Parathyroid adenoma (tissue), 2 donors: ENCODE results near the gene FGD2.

ENCODE experiments used
- H2AFZ ChIP-seq: fragments of 300-600 bp; sonication (generic); one replicate; pipeline ENCODE4 v1.7.0; 2017; ENCODE audit warnings: antibody characterized with exemption, mild to moderate bottlenecking
- H3K27ac ChIP-seq: fragments of 300-600 bp; sonication (generic); one replicate; pipeline ENCODE4 v1.7.0; 2017
- H3K27me3 ChIP-seq: fragments of 300-600 bp; sonication (generic); one replicate; pipeline ENCODE4 v1.7.0; 2017; ENCODE audit warnings: low read length; ENCODE audit not compliant: control insufficient read depth, insufficient read depth
- H3K36me3 ChIP-seq: fragments of 300-600 bp; sonication (generic); one replicate; pipeline ENCODE4 v1.7.0; 2017; ENCODE audit warnings: low read length; ENCODE audit not compliant: control insufficient read depth, insufficient read depth
- H3K4me1 ChIP-seq: fragments of 300-600 bp; sonication (generic); one replicate; pipeline ENCODE4 v1.7.0; 2017; ENCODE audit warnings: control low read depth
- H3K4me2 ChIP-seq: fragments of 300-600 bp; sonication (generic); one replicate; pipeline ENCODE4 v1.7.0; 2017; ENCODE audit warnings: low read length
- H3K4me3 ChIP-seq: fragments of 300-600 bp; sonication (generic); one replicate; pipeline ENCODE4 v1.7.0; 2017; ENCODE audit warnings: low read depth, low read length
- H3K79me2 ChIP-seq: fragments of 300-600 bp; sonication (generic); one replicate; pipeline ENCODE4 v1.7.0; 2017; ENCODE audit warnings: control low read depth
- H3K9ac ChIP-seq: fragments of 300-600 bp; sonication (generic); one replicate; pipeline ENCODE4 v1.7.0; 2017; ENCODE audit warnings: mild to moderate bottlenecking
- H3K9me3 ChIP-seq: fragments of 300-600 bp; sonication (generic); one replicate; pipeline ENCODE4 v1.7.0; 2017; ENCODE audit warnings: low read length; ENCODE audit not compliant: control insufficient read depth
- CTCF ChIP-seq: fragments of 300-600 bp; sonication (generic); IDR thresholded peaks from one replicate; pipeline ENCODE4 v1.7.0; 2017; ENCODE audit warnings: antibody characterized with exemption, mild to moderate bottlenecking
- donor health status: primary hyperparathyroidism.

The FGD2 gene

DNA sequence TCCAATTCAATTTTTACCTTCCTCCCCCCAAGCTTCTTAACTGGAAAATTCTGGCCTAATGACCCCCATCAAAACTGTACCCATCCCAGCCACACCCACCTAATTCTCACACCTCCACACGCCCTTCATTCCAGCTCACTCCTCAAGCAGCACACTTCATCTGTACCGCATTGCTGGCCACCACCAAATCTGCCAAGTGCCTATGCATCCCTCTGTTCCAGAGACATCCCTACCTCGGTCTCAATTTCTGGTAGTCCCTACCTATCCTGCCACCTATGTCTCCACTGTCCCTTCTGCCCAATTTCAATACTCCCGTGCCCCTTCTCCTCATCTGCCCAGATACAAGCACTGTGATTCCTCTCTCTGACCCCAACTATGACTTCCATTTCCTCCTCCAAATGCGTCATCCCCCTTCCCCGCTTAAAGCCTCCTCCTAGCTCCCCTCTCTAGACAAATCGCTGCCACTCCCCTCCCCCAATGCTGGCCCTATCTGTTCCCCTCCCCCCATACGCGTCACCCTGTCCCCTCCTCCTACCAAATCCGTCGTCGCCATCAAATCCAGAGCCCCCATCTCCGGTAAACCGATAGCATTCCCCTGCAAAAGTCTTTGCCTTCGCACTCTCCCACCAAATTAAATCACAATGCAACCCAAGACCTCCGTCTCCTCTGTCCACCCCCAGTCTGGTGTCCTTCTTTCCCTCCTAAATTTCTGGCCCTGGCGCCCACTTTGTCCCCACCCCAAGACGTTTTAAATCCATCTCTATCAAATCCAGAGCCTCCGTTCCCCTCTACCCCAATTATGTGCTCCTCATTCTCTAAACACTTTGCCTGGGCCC, 20.7 kb upstream of the FGD2 start:
- peak overlapping the region; percentile 98 for H3K9ac ChIP-seq
- H3K79me2 ChIP-seq, result peaks cover 50% of the 10 kb centered on the region
- H3K36me3 ChIP-seq, result no peaks in the 10 kb centered on the region
- peak overlapping the region; percentile 75 for H3K4me2 ChIP-seq
- H3K4me1 ChIP-seq, result peaks cover 41% of the 10 kb centered on the region
- no peak for TF ChIP-seq CTCF
- H3K27ac ChIP-seq, result peak overlapping the region; percentile 89
- no peak overlapping the region for H2AFZ ChIP-seq
- H3K27me3 ChIP-seq, result no peaks in the 10 kb centered on the region
- H3K9me3 ChIP-seq, result no peaks in the 10 kb centered on the region
- H3K4me3 ChIP-seq, result peak overlapping the region; percentile 95

GRCh38 chr6:36985417-36985807, 20.0 kb upstream of the FGD2 start:
- Histone ChIP-seq H2AFZ (peak overlapping the region; percentile 67), H3K4me1 (peaks cover 38% of the 10 kb centered on the region), H3K36me3 (no peaks in the 10 kb centered on the region), H3K9ac (peak overlapping the region; percentile 98), H3K9me3 (no peaks in the 10 kb centered on the region), H3K4me2 (peak overlapping the region; percentile 75), H3K27ac (peak overlapping the region; percentile 89), H3K4me3 (peak overlapping the region; percentile 95), H3K79me2 (peaks cover 49% of the 10 kb centered on the region), H3K27me3 (no peaks in the 10 kb centered on the region)
- no peak for TF ChIP-seq CTCF

DNA sequence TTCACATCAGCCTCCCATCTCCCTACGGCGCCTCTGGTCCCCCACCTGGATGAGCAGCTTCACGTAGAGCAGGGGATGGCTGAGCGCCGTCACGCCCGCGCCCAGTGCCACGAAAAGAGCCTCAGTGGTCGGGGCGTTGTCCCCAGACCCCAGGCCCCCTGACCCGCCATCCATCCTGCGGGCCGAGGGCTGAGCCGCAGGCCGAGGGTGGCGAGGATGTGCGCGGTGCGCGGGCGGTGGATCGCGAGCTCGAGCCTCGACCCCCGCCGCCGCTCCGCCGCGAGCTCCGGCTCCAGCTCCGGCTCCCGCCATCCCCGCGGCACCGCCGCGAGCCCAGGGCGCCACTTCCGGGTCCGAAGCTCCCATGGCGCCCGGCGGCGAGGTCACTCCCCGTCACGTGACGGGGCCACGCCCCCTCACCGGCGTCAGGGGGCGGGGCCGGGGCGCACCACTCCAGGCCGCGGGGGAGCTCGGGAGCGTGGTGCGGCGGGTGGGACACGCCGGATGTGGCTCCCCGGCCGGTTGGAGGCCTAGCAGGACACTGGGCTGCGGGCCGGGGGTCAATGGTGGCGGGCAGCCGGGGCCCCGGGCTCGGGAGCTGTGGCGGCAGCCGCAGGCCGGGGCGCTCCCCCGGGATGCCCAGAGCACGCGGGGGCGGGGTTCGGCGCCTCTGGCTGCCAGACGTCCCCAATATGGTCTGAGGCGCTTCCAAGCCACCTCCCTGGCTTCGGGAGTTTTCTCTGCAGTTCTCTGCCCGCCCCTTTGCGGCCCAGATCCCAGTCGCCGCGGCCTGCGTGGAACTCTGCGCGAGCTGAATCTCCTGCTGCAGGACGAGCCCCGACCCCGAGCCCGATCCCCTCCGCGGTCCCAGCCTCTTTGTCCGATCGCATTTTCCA, 19.4 kb upstream of the FGD2 start, which contains the start of gene MTCH1:
Gene MTCH1, minus strand, starts transcription at position 389 of the 896 bp plus-strand sequence. Its CDS starts 23 bp downstream, at position 366.
- Histone ChIP-seq H3K4me2 (peak within 1 kb of the TSS; percentile 75), H3K9me3 (no peaks in the 10 kb centered on the region), H3K4me3 (peak within 1 kb of the TSS; percentile 95), H3K4me1 (peaks cover 32% of the 10 kb centered on the region), H3K79me2 (peaks cover 44% of the 10 kb centered on the region), H3K27me3 (no peaks in the 10 kb centered on the region), H3K36me3 (no peaks in the 10 kb centered on the region), H3K9ac (peak within 1 kb of the TSS; percentile 98), H2AFZ (peak within 1 kb of the TSS; percentile 67), H3K27ac (peak within 1 kb of the TSS; percentile 89)
- TF ChIP-seq CTCF, result peak; percentile 3

DNA sequence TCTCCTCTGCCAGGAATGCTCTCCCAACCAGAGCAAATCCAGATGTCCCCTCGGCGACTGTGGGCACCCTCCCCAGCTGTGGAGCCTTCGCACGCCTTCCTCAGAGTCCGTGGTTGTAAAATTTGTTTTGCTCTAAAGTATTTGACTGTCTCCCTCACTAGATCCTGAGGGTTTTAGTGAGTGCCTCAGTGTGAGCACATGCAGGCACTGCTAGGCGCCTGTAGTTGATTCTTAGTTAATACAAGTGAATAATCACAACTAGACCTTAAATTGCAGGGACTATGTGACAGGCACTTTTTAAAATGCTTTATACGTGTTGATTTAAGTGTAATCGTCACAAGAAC, 18.8 kb upstream of the FGD2 start:
- peak overlapping the region; percentile 75 for H3K4me2 ChIP-seq
- H3K9me3 ChIP-seq, result no peaks in the 10 kb centered on the region
- peaks cover 27% of the 10 kb centered on the region for H3K4me1 ChIP-seq
- peak overlapping the region; percentile 89 for H3K27ac ChIP-seq
- H3K79me2 ChIP-seq, result peaks cover 41% of the 10 kb centered on the region
- peak overlapping the region; percentile 95 for H3K4me3 ChIP-seq
- H3K9ac ChIP-seq, result peak overlapping the region; percentile 98
- peak overlapping the region; percentile 67 for H2AFZ ChIP-seq
- H3K27me3 ChIP-seq, result no peaks in the 10 kb centered on the region
- no peak for TF ChIP-seq CTCF
- H3K36me3 ChIP-seq, result no peaks in the 10 kb centered on the region
